ENCODE measurements around the gene PPP1CC. TPM values are rescaled to one million over a fixed set of nuclear protein-coding genes. Genes with fewer than 3 reads are reported as not detected.

The PPP1CC gene
- polyA plus RNA-seq, 1 of the 3 experiments (the other 2 are of a cell fraction), result 62.0 TPM

DNA sequence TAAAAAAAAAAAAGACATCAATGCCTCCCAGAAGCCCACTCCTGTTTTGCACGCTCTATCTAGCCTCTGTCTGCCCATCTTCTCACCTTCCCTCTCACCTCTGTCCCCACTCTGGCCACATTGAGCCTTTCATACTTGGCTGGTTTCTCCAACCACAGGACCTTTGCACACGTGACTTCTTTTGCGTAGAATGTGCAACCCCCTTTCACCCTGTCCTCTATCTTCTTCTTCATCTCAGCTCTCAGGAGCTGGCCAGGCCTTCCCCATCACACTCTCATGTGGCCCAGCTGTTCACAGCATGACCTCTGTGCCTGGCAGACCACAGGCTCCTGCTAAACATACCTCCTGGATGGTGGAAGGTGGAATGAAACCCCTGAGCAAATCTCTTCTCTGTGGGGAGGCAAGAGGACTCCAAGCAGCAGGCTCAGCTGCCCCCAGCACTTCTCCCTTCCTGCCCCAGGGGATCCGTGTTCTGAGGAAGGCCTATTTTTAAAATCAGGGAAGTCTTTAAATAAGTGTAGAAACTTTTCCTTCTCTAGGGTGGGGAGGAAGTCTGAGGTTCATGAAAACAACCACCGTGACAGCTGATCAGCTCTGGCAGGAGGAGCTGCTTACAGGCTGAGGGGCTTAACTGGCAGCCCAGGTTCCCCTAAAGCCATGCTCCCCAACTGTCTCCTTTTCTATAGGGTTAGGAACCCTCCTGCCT, 65.3 kb downstream of the PPP1CC start:
- ChIA-PET CTCF (no interaction called here), POLR2A (no interaction called here)
- Histone ChIP-seq H3K4me2 (no peak overlapping the region), H3K4me1 (ENCODE audit: control insufficient read depth in 1 of 2, insufficient read depth in 2 of 2, low read depth in 1 of 2, low read length in 1 of 2) (peaks cover 0 to 3% of the 10 kb centered on the region in 2 experiments; a peak in 1 of 4 replicates), H3K36me3 (replicated peaks in 1 of 2; ENCODE audit: control insufficient read depth in 1 of 2, insufficient read depth in 2 of 2, low read length in 1 of 2) (no peaks in the 10 kb centered on the region), H3F3A (replicated peaks; ENCODE audit: insufficient read depth) (no peaks in the 10 kb centered on the region), H3K27me3 (ENCODE audit: insufficient read depth) (no peaks in the 10 kb centered on the region), H3K79me2 (ENCODE audit: insufficient read depth) (no peaks in the 10 kb centered on the region), H3K4me3 (ENCODE audit: low read depth in 2 of 2, low read length in 1 of 2) (no peak overlapping the region), H4K20me1 (ENCODE audit: insufficient read depth) (no peaks in the 10 kb centered on the region), H2AFZ (ENCODE audit: low read depth) (no peak overlapping the region), H3K9ac (no peak overlapping the region), H3K9me3 (0 out of 2 replicates have a peak, but pooled peaks cover 5% of the 10 kb centered on the region), H3K9me2 (no peaks in the 10 kb centered on the region), H3K27ac (ENCODE audit: low read depth in 2 of 2, low read length in 1 of 2) (no peak overlapping the region)
- no peak for DNase-seq
- WGBS (ENCODE audit: low lambda C conversion rate), result 77% methylated on average over 4 of the region's 5 CpGs
- TF ChIP-seq FOXM1 (IDR thresholded peaks at IDR 0.05; ENCODE audit: low read depth) (no peak), CHD2 (IDR thresholded peaks at IDR 0.05; ENCODE audit: low read length, partially characterized antibody) (no peak), NFIC (IDR thresholded peaks at IDR 0.05; ENCODE audit: borderline replicate concordance) (no peak), SIN3A (IDR thresholded peaks at IDR 0.05; ENCODE audit: borderline replicate concordance, low read depth, low read length) (no peak), RCOR1 (IDR thresholded peaks at IDR 0.05; ENCODE audit: low read length) (no peak), EP300 (IDR thresholded peaks at IDR 0.05; ENCODE audit: borderline replicate concordance in 1 of 2, low read depth in 1 of 2, low read length in 1 of 2) (no peak), FOXJ3 (CRISPR knock-in tag; IDR thresholded peaks at IDR 0.05) (no peak), RXRA (IDR thresholded peaks at IDR 0.05; ENCODE audit: borderline replicate concordance, low read depth) (no peak), GATA2 (CRISPR knock-in tag; IDR thresholded peaks at IDR 0.05) (no peak), MEF2A (IDR thresholded peaks at IDR 0.05; ENCODE audit: borderline replicate concordance, low read depth) (no peak), TCF12 (IDR thresholded peaks at IDR 0.05) (no peak)
- TF ChIP-seq, protein P1, sequence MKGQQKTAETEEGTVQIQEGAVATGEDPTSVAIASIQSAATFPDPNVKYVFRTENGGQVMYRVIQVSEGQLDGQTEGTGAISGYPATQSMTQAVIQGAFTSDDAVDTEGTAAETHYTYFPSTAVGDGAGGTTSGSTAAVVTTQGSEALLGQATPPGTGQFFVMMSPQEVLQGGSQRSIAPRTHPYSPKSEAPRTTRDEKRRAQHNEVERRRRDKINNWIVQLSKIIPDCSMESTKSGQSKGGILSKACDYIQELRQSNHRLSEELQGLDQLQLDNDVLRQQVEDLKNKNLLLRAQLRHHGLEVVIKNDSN (IDR thresholded peaks at IDR 0.05; ENCODE audit: borderline replicate concordance, low read depth), result no peak
- TF ChIP-seq, protein P2, sequence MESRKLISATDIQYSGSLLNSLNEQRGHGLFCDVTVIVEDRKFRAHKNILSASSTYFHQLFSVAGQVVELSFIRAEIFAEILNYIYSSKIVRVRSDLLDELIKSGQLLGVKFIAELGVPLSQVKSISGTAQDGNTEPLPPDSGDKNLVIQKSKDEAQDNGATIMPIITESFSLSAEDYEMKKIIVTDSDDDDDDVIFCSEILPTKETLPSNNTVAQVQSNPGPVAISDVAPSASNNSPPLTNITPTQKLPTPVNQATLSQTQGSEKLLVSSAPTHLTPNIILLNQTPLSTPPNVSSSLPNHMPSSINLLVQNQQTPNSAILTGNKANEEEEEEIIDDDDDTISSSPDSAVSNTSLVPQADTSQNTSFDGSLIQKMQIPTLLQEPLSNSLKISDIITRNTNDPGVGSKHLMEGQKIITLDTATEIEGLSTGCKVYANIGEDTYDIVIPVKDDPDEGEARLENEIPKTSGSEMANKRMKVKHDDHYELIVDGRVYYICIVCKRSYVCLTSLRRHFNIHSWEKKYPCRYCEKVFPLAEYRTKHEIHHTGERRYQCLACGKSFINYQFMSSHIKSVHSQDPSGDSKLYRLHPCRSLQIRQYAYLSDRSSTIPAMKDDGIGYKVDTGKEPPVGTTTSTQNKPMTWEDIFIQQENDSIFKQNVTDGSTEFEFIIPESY (IDR thresholded peaks at IDR 0.05; ENCODE audit: borderline replicate concordance, low read depth), result no peak
- TF ChIP-seq, protein P3, sequence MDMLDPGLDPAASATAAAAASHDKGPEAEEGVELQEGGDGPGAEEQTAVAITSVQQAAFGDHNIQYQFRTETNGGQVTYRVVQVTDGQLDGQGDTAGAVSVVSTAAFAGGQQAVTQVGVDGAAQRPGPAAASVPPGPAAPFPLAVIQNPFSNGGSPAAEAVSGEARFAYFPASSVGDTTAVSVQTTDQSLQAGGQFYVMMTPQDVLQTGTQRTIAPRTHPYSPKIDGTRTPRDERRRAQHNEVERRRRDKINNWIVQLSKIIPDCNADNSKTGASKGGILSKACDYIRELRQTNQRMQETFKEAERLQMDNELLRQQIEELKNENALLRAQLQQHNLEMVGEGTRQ (IDR thresholded peaks at IDR 0.05; ENCODE audit: borderline replicate concordance, low read depth, low read length), result no peak
- TF ChIP-seq, protein P4, sequence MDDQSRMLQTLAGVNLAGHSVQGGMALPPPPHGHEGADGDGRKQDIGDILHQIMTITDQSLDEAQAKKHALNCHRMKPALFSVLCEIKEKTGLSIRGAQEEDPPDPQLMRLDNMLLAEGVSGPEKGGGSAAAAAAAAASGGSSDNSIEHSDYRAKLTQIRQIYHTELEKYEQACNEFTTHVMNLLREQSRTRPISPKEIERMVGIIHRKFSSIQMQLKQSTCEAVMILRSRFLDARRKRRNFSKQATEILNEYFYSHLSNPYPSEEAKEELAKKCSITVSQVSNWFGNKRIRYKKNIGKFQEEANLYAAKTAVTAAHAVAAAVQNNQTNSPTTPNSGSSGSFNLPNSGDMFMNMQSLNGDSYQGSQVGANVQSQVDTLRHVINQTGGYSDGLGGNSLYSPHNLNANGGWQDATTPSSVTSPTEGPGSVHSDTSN (IDR thresholded peaks at IDR 0.05), result no peak

All from SK-N-SH (cell line).